Activated CD4-positive, alpha-beta T cell treated with anti-CD3 and anti-CD28 coated beads for 1 hour (primary cell): ENCODE data around the gene GCGR.

ENCODE experiments used
- DNase-seq: peaks from one replicate; pipeline ENCODE4 v3.0.0-alpha.2; 2020

GCGR gene

GRCh38 chr17:81803728-81804558 lies at the start of gene GCGR:
Gene GCGR, plus strand, starts transcription at chr17:81804150. Its CDS starts 4,869 bp downstream, at chr17:81809019.
- DNase-seq = no peak

- DNase-seq = no peak
Observed at GRCh38 chr17:81792675-81793615, 11.0 kb upstream of the GCGR start.

DNA sequence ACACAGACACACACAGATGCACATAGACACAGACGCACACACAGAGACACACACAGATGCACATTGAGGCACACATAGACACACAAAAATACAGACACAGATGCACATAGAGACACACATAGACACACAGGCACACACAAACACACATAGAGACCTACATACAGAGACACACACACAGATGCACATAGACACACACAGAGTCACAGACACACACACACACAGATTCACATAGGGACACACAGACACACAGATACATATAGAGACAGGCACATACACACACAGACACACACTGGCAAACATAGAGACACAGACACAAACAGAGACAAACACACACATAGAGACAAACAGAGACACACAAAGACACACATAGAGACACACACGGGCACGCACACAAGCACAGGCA lies 9.9 kb upstream of the GCGR start:
- DNase-seq = no peak

DNA sequence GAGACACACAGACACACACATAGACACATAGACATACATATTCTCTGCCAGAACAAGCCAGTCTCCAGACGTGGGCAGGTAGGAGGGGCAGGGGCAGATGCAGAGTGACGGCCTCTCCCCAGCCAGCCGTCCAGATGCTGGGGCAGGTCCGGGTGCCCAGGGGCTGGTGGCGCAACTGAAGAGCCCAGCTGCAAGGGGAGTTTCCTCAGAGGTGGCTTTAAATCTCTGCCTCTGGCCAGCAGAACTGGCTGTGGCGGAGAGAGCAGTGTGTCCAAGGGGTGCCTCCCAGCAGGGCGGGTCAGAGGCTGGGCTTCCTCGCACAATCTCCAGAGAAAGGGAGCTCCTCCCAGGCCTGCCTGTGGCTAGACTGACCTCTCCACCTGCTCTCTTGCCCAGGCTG lies 9.4 kb upstream of the GCGR start:
- no peak for DNase-seq

DNA sequence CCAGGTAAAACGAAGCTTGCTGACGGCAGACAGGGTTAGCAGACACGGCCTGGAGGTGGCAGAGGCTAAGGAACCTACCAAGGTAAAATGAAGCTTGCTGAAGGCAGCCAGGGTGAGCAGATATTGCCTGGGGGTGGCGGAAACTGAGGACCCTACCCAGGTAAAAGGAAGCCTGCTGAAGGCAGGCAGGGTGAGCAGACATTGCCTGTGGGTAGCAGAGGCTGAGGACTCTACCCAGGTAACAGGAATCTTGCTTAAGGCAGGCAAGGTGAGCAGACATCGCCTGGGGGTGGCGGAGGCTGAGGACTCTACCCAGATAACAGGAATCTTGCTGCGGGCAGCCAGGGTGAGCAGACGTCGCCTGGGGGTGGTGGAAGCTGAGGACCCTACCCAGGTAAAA lies 2.6 kb upstream of the GCGR start:
- DNase-seq = no peak

DNA sequence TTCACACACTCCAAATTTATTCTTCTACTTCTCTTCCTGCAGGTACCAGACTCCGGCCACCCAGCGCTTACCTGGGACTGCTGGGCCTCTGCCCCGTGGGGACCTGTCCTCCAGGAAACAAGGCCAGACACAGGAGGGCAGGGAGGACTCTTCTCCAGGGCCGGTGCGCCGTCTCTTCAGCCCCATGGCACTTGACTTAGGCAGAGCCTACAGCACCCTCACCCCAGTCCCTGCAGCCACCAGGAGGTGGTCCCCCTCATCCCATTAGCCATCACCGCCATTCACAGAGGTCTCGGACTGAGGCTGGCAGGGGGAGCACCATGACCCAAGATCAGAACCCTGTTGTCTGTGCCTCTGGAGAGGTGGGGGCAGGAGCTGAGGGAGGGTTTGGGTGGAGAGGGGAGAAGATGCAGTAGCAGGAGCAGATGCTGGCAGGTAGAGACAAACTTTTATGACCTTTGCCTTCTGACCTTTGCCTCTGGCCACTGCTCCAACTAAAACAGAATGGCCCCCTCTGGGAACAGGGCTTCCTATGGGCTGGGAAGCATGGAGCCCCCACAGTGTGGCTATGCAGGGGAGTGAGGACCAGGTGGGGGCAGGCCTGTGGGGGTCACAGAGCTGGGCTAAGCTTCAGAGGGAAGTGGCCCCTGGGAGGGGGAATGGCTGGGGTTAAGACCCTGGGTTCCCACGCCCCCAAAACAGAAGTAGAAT lies 1.7 kb upstream of the GCGR start:
- DNase-seq = no peak

- no peak for DNase-seq
Observed at GRCh38 chr17:81802856-81803643, 900 bp upstream of the GCGR start.

DNA sequence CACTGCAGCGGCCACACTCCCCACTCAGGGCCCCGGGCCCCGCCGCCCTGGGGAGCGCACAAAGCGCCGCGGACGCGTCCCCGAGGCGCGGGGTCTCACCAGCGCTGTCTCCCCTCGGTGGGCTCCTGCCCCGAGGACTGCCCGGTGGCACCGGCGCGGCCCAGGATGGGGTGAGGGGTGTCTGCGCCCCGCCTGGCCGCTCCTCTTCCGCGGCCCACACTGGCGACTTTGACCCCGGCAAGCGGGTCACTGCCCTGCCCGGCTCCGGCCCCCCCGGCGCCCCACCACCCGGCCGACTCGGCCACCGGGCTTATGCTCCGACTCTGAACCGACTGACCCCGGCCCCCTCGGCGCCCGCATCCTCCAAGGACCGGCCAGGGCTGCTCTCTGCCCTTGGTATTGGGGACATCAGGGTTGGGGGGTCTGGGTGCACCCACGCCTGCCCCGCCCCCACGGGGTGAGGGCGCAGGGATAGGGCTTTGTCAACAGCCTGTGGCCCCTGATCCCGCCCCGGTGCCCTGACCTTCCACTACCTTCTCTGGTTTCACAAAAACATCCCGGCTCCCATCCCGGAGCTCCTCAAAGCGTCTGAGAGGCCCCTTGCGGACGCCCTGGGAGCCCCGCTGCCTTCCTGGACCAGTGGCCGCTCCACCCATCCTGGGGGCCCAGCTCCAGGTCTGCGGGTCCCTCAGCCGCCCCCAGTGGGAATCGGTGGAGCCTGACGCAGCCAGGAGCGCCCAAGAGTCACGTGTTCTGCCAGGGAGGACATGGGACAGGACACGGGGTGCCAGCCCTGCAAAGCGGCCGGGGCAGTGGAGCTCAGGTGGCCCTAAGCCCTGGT lies 829 bp downstream of the GCGR start:
- DNase-seq = no peak

DNA sequence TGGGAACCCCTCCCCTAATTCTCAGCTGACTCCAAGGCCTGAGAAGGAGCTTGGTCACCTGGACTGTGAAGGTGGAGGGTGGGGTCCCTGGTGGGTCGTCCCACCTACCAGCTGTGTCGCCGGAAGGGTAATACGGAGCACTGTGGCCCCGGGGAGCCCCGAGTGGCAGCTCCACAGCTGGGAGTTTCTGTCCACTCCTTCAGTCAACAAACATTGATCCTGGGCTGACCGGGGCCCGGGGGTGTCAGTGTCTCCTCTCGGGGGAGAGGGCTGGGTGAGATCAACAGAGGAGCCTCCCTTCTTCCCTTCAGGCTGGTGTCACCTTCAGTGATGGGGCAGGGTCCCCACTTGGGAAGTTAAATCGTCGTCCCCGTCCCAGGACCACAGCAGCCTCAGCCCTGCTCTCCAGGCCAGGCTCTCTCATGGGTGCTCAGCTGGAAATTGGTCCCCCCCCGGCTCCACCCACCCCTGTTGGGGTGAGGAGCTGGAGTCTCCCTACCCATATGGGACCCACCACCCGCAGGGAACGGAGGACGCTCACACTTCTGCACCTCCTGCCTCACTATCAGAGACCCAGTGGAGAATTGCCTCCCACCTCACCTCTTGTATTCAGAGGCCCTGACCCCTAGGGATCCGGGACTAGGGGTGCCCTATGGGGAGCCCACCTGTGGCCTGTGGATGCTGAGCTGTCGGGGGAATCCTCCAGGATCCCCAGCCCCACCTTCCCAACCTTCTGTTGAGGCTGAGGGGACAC lies 1.9 kb downstream of the GCGR start:
- no peak for DNase-seq

DNA sequence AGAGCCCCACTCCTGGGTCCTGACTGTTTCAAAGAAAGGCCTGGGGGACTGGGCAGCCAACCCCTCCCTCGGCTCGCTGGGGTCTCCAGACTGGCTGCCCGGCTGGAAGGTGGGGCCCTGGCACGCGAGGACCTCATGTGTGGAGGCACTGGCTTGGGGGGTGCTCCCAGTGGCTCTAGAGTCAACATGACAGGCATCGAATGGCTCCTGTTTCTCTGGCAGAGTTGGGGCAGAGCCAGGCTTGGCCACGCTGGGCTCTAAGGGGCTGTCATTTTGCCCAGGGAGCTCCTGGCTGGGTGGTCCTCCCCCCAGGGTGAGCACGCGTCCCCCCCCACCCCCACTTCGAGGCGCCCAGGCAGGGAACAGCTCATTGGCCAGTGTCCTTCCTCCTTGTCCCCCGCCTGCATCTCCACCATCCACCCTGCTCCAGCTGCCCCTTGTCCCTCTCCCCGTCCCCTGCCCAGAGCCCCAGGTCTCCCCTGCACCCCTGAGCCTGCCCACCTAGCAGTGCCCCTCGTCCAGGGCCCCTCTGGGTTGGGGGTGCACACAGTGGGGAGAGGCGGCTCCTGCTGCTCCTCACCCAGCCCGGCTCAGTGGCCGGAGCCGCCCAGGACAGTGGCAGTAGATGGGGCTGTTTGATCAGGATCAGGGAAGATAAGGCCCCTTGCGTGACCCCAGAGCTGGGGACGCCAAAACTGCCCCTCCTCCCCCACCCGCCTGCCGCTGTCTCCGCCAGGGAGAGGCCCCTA lies 2.7 kb downstream of the GCGR start:
- no peak for DNase-seq

- DNase-seq = no peak
Observed at GRCh38 chr17:81807210-81807719, 3.3 kb downstream of the GCGR start.

- no peak for DNase-seq
Observed at GRCh38 chr17:81807839-81808238, 3.9 kb downstream of the GCGR start.

GRCh38 chr17:81808778-81809555 lies 5.0 kb downstream of the GCGR start:
- DNase-seq = no peak

DNA sequence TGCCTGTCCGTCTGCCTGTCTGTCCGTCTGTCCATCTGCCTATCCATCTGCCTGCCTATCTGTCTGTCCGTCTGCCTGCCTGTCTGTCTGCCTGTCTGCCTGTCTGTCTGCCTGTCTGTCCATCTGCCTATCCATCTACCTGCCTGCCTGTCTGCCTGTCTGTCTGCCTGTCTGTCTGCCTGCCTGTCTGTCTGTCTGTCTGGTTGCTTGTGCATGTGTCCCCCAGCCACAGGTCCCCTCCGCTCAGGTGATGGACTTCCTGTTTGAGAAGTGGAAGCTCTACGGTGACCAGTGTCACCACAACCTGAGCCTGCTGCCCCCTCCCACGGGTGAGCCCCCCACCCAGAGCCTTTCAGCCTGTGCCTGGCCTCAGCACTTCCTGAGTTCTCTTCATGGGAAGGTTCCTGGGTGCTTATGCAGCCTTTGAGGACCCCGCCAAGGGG lies 5.6 kb downstream of the GCGR start:
- DNase-seq = no peak

GRCh38 chr17:81810476-81810875 lies 6.5 kb downstream of the GCGR start:
- no peak for DNase-seq

- DNase-seq = no peak
Observed at GRCh38 chr17:81810892-81811704, 7.1 kb downstream of the GCGR start.

GRCh38 chr17:81811705-81812570 lies 8.0 kb downstream of the GCGR start:
- DNase-seq = no peak
